K562 (cell line): Measurements from ENCODE around the gene EHD3. TPM values are rescaled to one million over a fixed set of nuclear protein-coding genes. Genes with fewer than 3 reads are reported as not detected.

ENCODE experiments used
- ATAC-seq: fragments of 200-7000 bp; cut with Tn5 transposase; 3 replicates; pipeline ENCODE4 v1.9.1; 2020; ENCODE audit warnings: moderate library complexity
- BruUV-seq: library from RNA; stranded (reverse); fragments of 400-500 nt; replicated peaks from 2 replicates; lab custom pipeline; 2021; lab: Mats Ljungman, UMichigan
- CTCF ChIA-PET: fragments of 300-600 bp; formaldehyde crosslinking; extraction: SDS; loops from one replicate; lab custom pipeline; 2021; ENCODE audit warnings: low intra/inter-chr PET ratio; lab: Yijun Ruan, JAX
- POLR2A ChIA-PET: fragments of 300-600, 350-650 bp; sonication (Branson Sonifier 250); formaldehyde crosslinking; extraction: SDS; loops from one replicate; lab custom pipeline; 2021; ENCODE audit warnings: antibody characterized with exemption, inconsistent platforms; lab: Yijun Ruan, JAX
- DNase-seq, 4 experiments: peaks; one replicate each; pipeline versions ENCODE4 v3.0.0 to v3.0.0-alpha.2; 2011 to 2018; ENCODE audit warnings: low spot score in 3 of 4, mixed read lengths in 3 of 4; ENCODE audit errors: extremely low read depth in 1 of 4
- FAIRE-seq: peaks from 2 replicates; lab custom pipeline; 2011; peaks lifted over from hg19 to GRCh38; lab: Jason Lieb, UNC
- H2AFZ ChIP-seq: 2 replicates; pipeline ENCODE4 v1.6.0; 2011; ENCODE audit warnings: low read depth, low read length, control low read depth, inconsistent platforms
- H3K27ac ChIP-seq: fragments of 200-600 bp; 3 replicates; pipeline ENCODE4 v1.8.0; 2011; ENCODE audit warnings: low read depth, mild to moderate bottlenecking, control low read depth, inconsistent platforms, low read length, moderate library complexity, mixed read lengths; ENCODE audit errors: extremely low read depth
- H3K27me3 ChIP-seq, 2 experiments: fragments of 300-600 bp in 1 of 2; 2 replicates in 1 of 2; 3 replicates in 1 of 2; pipeline versions ENCODE4 v1.6.0 to v1.8.0; 2011; ENCODE audit warnings: inconsistent platforms in 2 of 2, low read length in 2 of 2, mild to moderate bottlenecking in 1 of 2, mixed read lengths in 1 of 2, moderate library complexity in 1 of 2; ENCODE audit not compliant: control insufficient read depth in 2 of 2, insufficient read depth in 2 of 2
- H3K36me3 ChIP-seq: fragments of 300-600 bp; 3 replicates; pipeline ENCODE4 v1.8.0; 2011; ENCODE audit warnings: mild to moderate bottlenecking, low read length, inconsistent platforms; ENCODE audit not compliant: control insufficient read depth, insufficient read depth
- H3K4me1 ChIP-seq, 2 experiments: fragments of 200-600 bp in 1 of 2; replicated peaks in 1 of 2; 2 replicates in 1 of 2; 3 replicates in 1 of 2; pipeline versions ENCODE4 v1.5.1 to v1.8.0; 2011; ENCODE audit warnings: inconsistent platforms in 2 of 2, low read length in 2 of 2, mild to moderate bottlenecking in 1 of 2, mixed read lengths in 1 of 2, moderate library complexity in 1 of 2; ENCODE audit not compliant: control insufficient read depth in 2 of 2, insufficient read depth in 2 of 2
- H3K4me2 ChIP-seq: 2 replicates; pipeline ENCODE4 v1.6.1; 2011; ENCODE audit warnings: low read length, control low read depth, inconsistent platforms, mixed read lengths; ENCODE audit not compliant: insufficient read depth
- H3K4me3 ChIP-seq: fragments of 200-600 bp; sonication (generic), shearing (Covaris generic); 2 replicates; pipeline ENCODE4 v1.5.1; 2016; ENCODE audit warnings: control low read depth, inconsistent platforms
- H3K79me2 ChIP-seq: fragments of 200-600 bp; 3 replicates; pipeline ENCODE4 v1.8.0; 2011; ENCODE audit warnings: low read length, inconsistent platforms; ENCODE audit not compliant: control insufficient read depth, insufficient read depth
- H3K9ac ChIP-seq, 2 experiments: 2 replicates each; pipeline versions ENCODE4 v1.6.0 to v1.6.1; 2011; ENCODE audit warnings: low read depth in 2 of 2, low read length in 2 of 2, control low read depth in 1 of 2, inconsistent platforms in 1 of 2, mild to moderate bottlenecking in 1 of 2, mixed read lengths in 1 of 2; ENCODE audit not compliant: insufficient read depth in 1 of 2
- H3K9me1 ChIP-seq: one replicate; pipeline ENCODE4 v1.6.0; 2011; ENCODE audit warnings: inconsistent platforms, mild to moderate bottlenecking, low read length, moderate library complexity; ENCODE audit not compliant: control insufficient read depth, insufficient read depth
- H3K9me3 ChIP-seq: replicated peaks from 2 replicates; pipeline ENCODE4 v1.5.1; 2011; ENCODE audit warnings: low read depth, low read length, inconsistent platforms; ENCODE audit not compliant: control insufficient read depth, insufficient read depth
- H4K20me1 ChIP-seq: replicated peaks from 2 replicates; pipeline ENCODE4 v1.6.1; 2011; ENCODE audit warnings: low read length, inconsistent platforms, mixed read lengths; ENCODE audit not compliant: control insufficient read depth, insufficient read depth
- BCOR ChIP-seq: fragments of 450-650 bp; IDR thresholded peaks from 2 replicates; pipeline ENCODE4 v1.6.1; 2016
- DACH1 ChIP-seq: fragments of 450-650 bp; IDR thresholded peaks from 2 replicates; pipeline ENCODE4 v1.6.1; 2018; ENCODE audit not compliant: partially characterized antibody
- KAT2B ChIP-seq: IDR thresholded peaks from one replicate; pipeline ENCODE4 v1.6.1; 2012; ENCODE audit warnings: low read depth, mild to moderate bottlenecking, control low read depth, inconsistent platforms, low read length, moderate library complexity
- PYGO2 ChIP-seq: fragments of 450-650 bp; IDR thresholded peaks from 2 replicates; pipeline ENCODE4 v1.6.1; 2016; ENCODE audit warnings: mild to moderate bottlenecking, missing genetic modification characterization, moderate library complexity, missing compliant biosample characterization
- SMAD3 ChIP-seq: fragments of 450-650 bp; formaldehyde crosslinking; conservative IDR thresholded peaks from 2 replicates; pipeline ENCODE4 v1.4.0; 2020; ENCODE audit warnings: mild to moderate bottlenecking
- SOX6 ChIP-seq: fragments of 450-650 bp; IDR thresholded peaks from 2 replicates; pipeline ENCODE4 v1.6.1; 2014; ENCODE audit warnings: mild to moderate bottlenecking
- ZFP36 ChIP-seq: fragments of 150-350 bp; IDR thresholded peaks from 2 replicates; pipeline ENCODE4 v1.6.1; 2018; ENCODE audit warnings: low read length, low read depth; ENCODE audit not compliant: partially characterized antibody
- ZNF282 ChIP-seq: sonication (generic); formaldehyde crosslinking; IDR thresholded peaks from 2 replicates; pipeline ENCODE4 v1.8.1; 2023; ENCODE audit warnings: missing genetic modification reagents
- ZNF695 ChIP-seq: fragments of 450-650 bp; formaldehyde crosslinking; IDR thresholded peaks from 2 replicates; pipeline ENCODE4 v1.4.0; 2020; ENCODE audit warnings: mild to moderate bottlenecking, moderate library complexity
- WGBS: fragments of 100-300 bp; shearing (Covaris generic); methylation state at CpG from one replicate; pipeline ENCODE4 v1.1.6; 2016; ENCODE audit warnings: low coverage, mixed read lengths; ENCODE audit not compliant: insufficient coverage; ENCODE audit errors: missing lambda C conversion rate; 5-methylcytosine and 5-hydroxymethylcytosine counted together
- in situ Hi-C: fragments of 300-500 bp; cut with MboI; formaldehyde crosslinking; loops from 4 replicates; pipeline ENCODE4 v1.15.0; 2018; ENCODE audit warnings: inconsistent platforms, mixed read lengths
- intact Hi-C: fragments of 100-400 bp; cut with micrococcal nuclease; formaldehyde crosslinking; loops from 2 replicates; pipeline ENCODE4 v1.14.2; 2022
- polyA plus RNA-seq, 8 experiments: library from polyadenylated mRNA; depleted of rRNA in 4 of 8; stranded (reverse) in 5 of 8; unstranded in 3 of 8; fragments of >200 nt; fragmentation: Nextera tagmentation in 2 of 8; fragmentation: Illumina TruSeq in 1 of 8; extraction: Ambion mirVana in 2 of 8; extraction: Trizol in 1 of 8; gene quantifications; 2 replicates each; pipeline versions ENCODE4 v1.2.1 to v1.2.3, GENCODE V29; 2011 to 2014; ENCODE audit warnings: inconsistent platforms in 1 of 8, missing spikeins in 1 of 8
- total RNA-seq, 7 experiments: library from RNA; depleted of rRNA in 6 of 7; stranded (reverse); fragments of >200 nt in 6 of 7; fragmentation: Illumina TruSeq in 2 of 7; extraction: Trizol in 2 of 7; gene quantifications; 2 replicates each; pipeline versions ENCODE4 v1.2.1 to v1.2.3, GENCODE V29; 2011 to 2021; ENCODE audit warnings: low replicate concordance in 1 of 7
- TF ChIP-seq, protein P1 (sequence below): fragments of 450-650 bp; formaldehyde crosslinking; IDR thresholded peaks from 2 replicates; pipeline ENCODE4 v1.4.0; 2020; ENCODE audit warnings: mild to moderate bottlenecking, moderate library complexity
- TF ChIP-seq, protein P2 (sequence below): sonication (generic); formaldehyde crosslinking; IDR thresholded peaks from 2 replicates; pipeline ENCODE4 v1.8.0; 2022; ENCODE audit warnings: missing genetic modification reagents, mild to moderate bottlenecking, borderline replicate concordance

Gene EHD3
- total and polyA plus RNA-seq, 9 of the 15 experiments (the other 6 are each of a cell fraction or from before 2014, with no cell fraction given): under 0.01 to 0.04 (median 0.03) TPM; not detected in 3

- TF ChIP-seq ZFP36: peak; percentile 14
- TF ChIP-seq ZNF282 (CRISPR knock-in tag): no peak
- TF ChIP-seq SOX6: no peak
- TF ChIP-seq, protein P1, sequence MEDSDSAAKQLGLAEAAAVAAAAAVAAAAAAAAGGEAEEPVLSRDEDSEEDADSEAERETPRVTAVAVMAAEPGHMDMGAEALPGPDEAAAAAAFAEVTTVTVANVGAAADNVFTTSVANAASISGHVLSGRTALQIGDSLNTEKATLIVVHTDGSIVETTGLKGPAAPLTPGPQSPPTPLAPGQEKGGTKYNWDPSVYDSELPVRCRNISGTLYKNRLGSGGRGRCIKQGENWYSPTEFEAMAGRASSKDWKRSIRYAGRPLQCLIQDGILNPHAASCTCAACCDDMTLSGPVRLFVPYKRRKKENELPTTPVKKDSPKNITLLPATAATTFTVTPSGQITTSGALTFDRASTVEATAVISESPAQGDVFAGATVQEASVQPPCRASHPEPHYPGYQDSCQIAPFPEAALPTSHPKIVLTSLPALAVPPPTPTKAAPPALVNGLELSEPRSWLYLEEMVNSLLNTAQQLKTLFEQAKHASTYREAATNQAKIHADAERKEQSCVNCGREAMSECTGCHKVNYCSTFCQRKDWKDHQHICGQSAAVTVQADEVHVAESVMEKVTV: no peak
- TF ChIP-seq, all 486 proteins: peak for 2
These were observed 25.1 kb downstream of the EHD3 start (continued) for GRCh38 chr2:31259075-31259474.

GRCh38 chr2:31260870-31261269, 26.9 kb downstream of the EHD3 start:
- no peak overlapping the region for H2AFZ ChIP-seq
- ATAC-seq (no peak), FAIRE-seq (no peak)
- H4K20me1 ChIP-seq: no peaks in the 10 kb centered on the region; the same call in 1 of the 2 replicates
- no peak overlapping the region for H3K9ac ChIP-seq
- H3K79me2 ChIP-seq: no peaks in the 10 kb centered on the region
- WGBS: 7% methylated on average over 3 of the region's 4 CpGs
- H3K27ac ChIP-seq: no peak overlapping the region
- H3K9me1 ChIP-seq: no peaks in the 10 kb centered on the region
- in situ Hi-C loops (no loop called here), intact Hi-C loops (no loop called here)
- no TSS peak for BruUV-seq
- peaks cover 0 to 14% of the 10 kb centered on the region in 2 experiments; a peak in 2 of 5 replicates for H3K27me3 ChIP-seq
- CTCF ChIA-PET: no interaction called here
- TF ChIP-seq DACH1 (no peak), ZNF695 (no peak), BCOR (no peak), PYGO2 (tag) (no peak), KAT2B (no peak), SMAD3 (CRISPR knock-in tag) (no peak)
- TF ChIP-seq, protein P2, sequence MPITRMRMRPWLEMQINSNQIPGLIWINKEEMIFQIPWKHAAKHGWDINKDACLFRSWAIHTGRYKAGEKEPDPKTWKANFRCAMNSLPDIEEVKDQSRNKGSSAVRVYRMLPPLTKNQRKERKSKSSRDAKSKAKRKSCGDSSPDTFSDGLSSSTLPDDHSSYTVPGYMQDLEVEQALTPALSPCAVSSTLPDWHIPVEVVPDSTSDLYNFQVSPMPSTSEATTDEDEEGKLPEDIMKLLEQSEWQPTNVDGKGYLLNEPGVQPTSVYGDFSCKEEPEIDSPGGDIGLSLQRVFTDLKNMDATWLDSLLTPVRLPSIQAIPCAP (CRISPR knock-in tag): no peak
- TF ChIP-seq, all 486 proteins: peak for 0
- no peak overlapping the region for H3K4me3 ChIP-seq
- H3K36me3 ChIP-seq: no peaks in the 10 kb centered on the region
- H3K4me1 ChIP-seq: no peaks in the 10 kb centered on the region
- no peak for DNase-seq
- POLR2A ChIA-PET: interaction anchor here (0.5 to 0.7 kb wide), 2 partner anchors 26 to 323 kb away, joined by 3 to 4 read pairs; no protein-coding TSS in a partner anchor
- H3K4me2 ChIP-seq: no peak overlapping the region
- H3K9me3 ChIP-seq: no peaks in the 10 kb centered on the region
